H9 (cell line): ENCODE data around the gene C10orf105. TPM values are rescaled to one million over a fixed set of nuclear protein-coding genes. Genes with fewer than 3 reads are reported as not detected.

Source experiments
- DNase-seq: peaks from one replicate; pipeline ENCODE4 v3.0.0-alpha.2; 2017
- H2AFZ ChIP-seq: one replicate; pipeline ENCODE4 v1.6.1; 2013; ENCODE audit warnings: mild to moderate bottlenecking, low read length, control low read depth, moderate library complexity
- H2AK5ac ChIP-seq: 2 replicates; pipeline ENCODE4 v1.6.1; 2013; ENCODE audit warnings: low read length, control low read depth, mixed read lengths; ENCODE audit not compliant: insufficient read length
- H2BK120ac ChIP-seq: one replicate; pipeline ENCODE4 v1.6.1; 2013; ENCODE audit warnings: low read depth, mild to moderate bottlenecking, low read length, control low read depth, inconsistent platforms; ENCODE audit not compliant: poor library complexity, severe bottlenecking
- H2BK12ac ChIP-seq: 2 replicates; pipeline ENCODE4 v1.6.1; 2013; ENCODE audit warnings: low read length, control low read depth, mixed read lengths, low read depth; ENCODE audit not compliant: insufficient read length
- H2BK15ac ChIP-seq: 2 replicates; pipeline ENCODE4 v1.6.1; 2013; ENCODE audit warnings: low read depth, low read length, control low read depth
- H2BK20ac ChIP-seq: one replicate; pipeline ENCODE4 v1.6.1; 2013; ENCODE audit warnings: low read depth, mild to moderate bottlenecking, low read length, control low read depth, inconsistent platforms; ENCODE audit not compliant: poor library complexity, severe bottlenecking
- H2BK5ac ChIP-seq: 2 replicates; pipeline ENCODE4 v1.6.1; 2013; ENCODE audit warnings: low read length, control low read depth, mixed read lengths; ENCODE audit not compliant: insufficient read length
- H3K14ac ChIP-seq: 2 replicates; pipeline ENCODE4 v1.6.1; 2013; ENCODE audit warnings: low read length, control low read depth; ENCODE audit not compliant: insufficient read depth
- H3K18ac ChIP-seq: 2 replicates; pipeline ENCODE4 v1.6.1; 2013; ENCODE audit warnings: low read depth, mild to moderate bottlenecking, mixed read lengths, low read length, control low read depth; ENCODE audit not compliant: insufficient read length
- H3K23ac ChIP-seq: 2 replicates; pipeline ENCODE4 v1.6.1; 2013; ENCODE audit warnings: low read length, control low read depth, mixed read lengths, low read depth; ENCODE audit not compliant: insufficient read length
- H3K23me2 ChIP-seq: 2 replicates; pipeline ENCODE4 v1.6.1; 2013; ENCODE audit warnings: low read depth, mild to moderate bottlenecking, mixed read lengths, low read length, control low read depth; ENCODE audit not compliant: insufficient read length, poor library complexity, severe bottlenecking
- H3K27ac ChIP-seq: 2 replicates; pipeline ENCODE4 v1.5.1; 2013; ENCODE audit warnings: low read length, control low read depth, mixed read lengths, low read depth; ENCODE audit not compliant: insufficient read length
- H3K27me3 ChIP-seq: 2 replicates; pipeline ENCODE4 v1.6.1; 2013; ENCODE audit warnings: low read length, control low read depth, inconsistent platforms; ENCODE audit not compliant: insufficient read depth
- H3K4ac ChIP-seq: 2 replicates; pipeline ENCODE4 v1.6.1; 2013; ENCODE audit warnings: low read depth, mild to moderate bottlenecking, control low read depth, inconsistent platforms, low read length, moderate library complexity
- H3K4me1 ChIP-seq: 2 replicates; pipeline ENCODE4 v1.6.1; 2013; ENCODE audit warnings: low read length, control low read depth, inconsistent platforms; ENCODE audit not compliant: insufficient read depth
- H3K4me2 ChIP-seq: 2 replicates; pipeline ENCODE4 v1.6.1; 2013; ENCODE audit warnings: low read length, control low read depth, mixed read lengths; ENCODE audit not compliant: insufficient read length, insufficient read depth
- H3K56ac ChIP-seq: 2 replicates; pipeline ENCODE4 v1.6.1; 2013; ENCODE audit warnings: low read depth, mild to moderate bottlenecking, mixed read lengths, low read length, control low read depth; ENCODE audit not compliant: insufficient read length
- H3K79me1 ChIP-seq: 2 replicates; pipeline ENCODE4 v1.6.1; 2013; ENCODE audit warnings: low read depth, mild to moderate bottlenecking, moderate library complexity, low read length, control low read depth, inconsistent platforms; ENCODE audit not compliant: insufficient read depth, poor library complexity, severe bottlenecking
- H3K79me2 ChIP-seq: 2 replicates; pipeline ENCODE4 v1.6.1; 2013; ENCODE audit warnings: low read length, control low read depth, inconsistent platforms; ENCODE audit not compliant: insufficient read depth
- H3K9ac ChIP-seq: 2 replicates; pipeline ENCODE4 v1.6.1; 2013; ENCODE audit warnings: low read length, control low read depth, mixed read lengths; ENCODE audit not compliant: insufficient read length; ENCODE audit errors: extremely low read depth
- H3K9me3 ChIP-seq: one replicate; pipeline ENCODE4 v1.6.1; 2013; ENCODE audit warnings: low read depth, low read length, inconsistent platforms; ENCODE audit not compliant: control insufficient read depth
- H3T11ph ChIP-seq: one replicate; pipeline ENCODE4 v1.6.1; 2013; ENCODE audit warnings: mild to moderate bottlenecking, low read length, control low read depth, inconsistent platforms
- H4K20me1 ChIP-seq: one replicate; pipeline ENCODE4 v1.6.1; 2013; ENCODE audit not compliant: control insufficient read depth, insufficient read length, insufficient read depth
- H4K5ac ChIP-seq: 2 replicates; pipeline ENCODE4 v1.6.1; 2013; ENCODE audit warnings: low read depth, mild to moderate bottlenecking, mixed read lengths, low read length, control low read depth; ENCODE audit not compliant: insufficient read length
- H4K8ac ChIP-seq: replicated peaks from 2 replicates; pipeline ENCODE4 v1.6.1; 2013; ENCODE audit warnings: low read length, control low read depth, mixed read lengths, low read depth; ENCODE audit not compliant: insufficient read length
- H4K91ac ChIP-seq: 2 replicates; pipeline ENCODE4 v1.6.1; 2013; ENCODE audit warnings: low read depth, mild to moderate bottlenecking, moderate library complexity, mixed read lengths, low read length, control low read depth; ENCODE audit not compliant: insufficient read length
- H3K27ac Mint-ChIP-seq, 3 experiments: 2 replicates in 2 of 3; 3 replicates in 1 of 3; pipeline ENCODE4 v1.8.0; 2020 to 2021; ENCODE audit warnings: mixed read lengths in 3 of 3, mild to moderate bottlenecking in 1 of 3, moderate library complexity in 1 of 3
- H3K27me3 Mint-ChIP-seq: 2 replicates; pipeline ENCODE4 v1.8.0; 2021; ENCODE audit warnings: low read depth, mild to moderate bottlenecking, moderate library complexity, mixed read lengths
- H3K36me3 Mint-ChIP-seq, 3 experiments: 2 replicates in 2 of 3; 3 replicates in 1 of 3; pipeline ENCODE4 v1.8.0; 2020 to 2021; ENCODE audit warnings: low read depth in 3 of 3, mixed read lengths in 3 of 3; ENCODE audit not compliant: insufficient read depth in 1 of 3
- H3K4me1 Mint-ChIP-seq, 2 experiments: 2 replicates each; pipeline ENCODE4 v1.8.0; 2020; ENCODE audit warnings: mixed read lengths in 2 of 2
- H3K4me3 Mint-ChIP-seq, 2 experiments: 2 replicates in 1 of 2; 3 replicates in 1 of 2; pipeline ENCODE4 v1.8.0; 2020 to 2021; ENCODE audit warnings: mild to moderate bottlenecking in 2 of 2, mixed read lengths in 2 of 2, moderate library complexity in 1 of 2
- H3K9me3 Mint-ChIP-seq, 2 experiments: 2 replicates in 1 of 2; 3 replicates in 1 of 2; pipeline ENCODE4 v1.8.0; 2020; ENCODE audit warnings: mild to moderate bottlenecking in 2 of 2, mixed read lengths in 2 of 2, moderate library complexity in 1 of 2
- CTCF ChIP-seq: fragments of 200-600 bp; sonication (generic); conservative IDR thresholded peaks from 3 replicates; pipeline ENCODE4 v1.8.0; 2021; ENCODE audit warnings: antibody characterized with exemption, mild to moderate bottlenecking
- WGBS: extraction: QIAGEN DNeasy Blood & Tissue Kit; methylation state at CpG from one replicate; pipeline ENCODE4 v1.1.7; 2013; ENCODE audit warnings: missing lambda C conversion rate, low lambda C conversion rate, mixed read lengths; ENCODE audit not compliant: insufficient read length; ENCODE audit errors: extremely low coverage; 5-methylcytosine and 5-hydroxymethylcytosine counted together
- total RNA-seq: library from RNA; stranded (reverse); gene quantifications from 2 replicates; pipeline ENCODE4 v1.2.1, GENCODE V29; 2021

Gene C10orf105
- total RNA-seq, 1 experiment from 2014 or later, result 0.26 TPM

DNA sequence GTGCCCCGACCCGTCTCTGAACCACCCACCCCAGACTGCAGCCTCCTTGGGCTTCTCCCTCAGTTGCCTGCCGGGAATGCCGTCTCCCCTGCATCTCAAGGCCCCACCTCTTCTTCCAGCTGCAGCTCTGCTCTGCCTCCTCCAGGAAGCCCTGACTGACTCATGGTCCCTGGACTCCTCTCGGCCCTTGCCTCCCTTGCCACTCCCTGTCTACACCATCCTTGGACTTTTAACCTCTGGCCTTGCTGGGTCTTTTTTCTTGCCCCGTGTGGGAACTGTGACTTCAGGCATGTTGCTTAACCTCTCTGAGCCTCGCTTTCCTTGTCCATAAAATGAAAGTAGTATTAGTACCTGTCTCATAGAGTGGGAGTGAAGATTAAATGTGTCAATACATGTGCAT is 56.3 kb downstream of the C10orf105 start:
- H3K27ac ChIP-seq, result no peak overlapping the region
- H2BK120ac ChIP-seq, result no peak overlapping the region
- H4K5ac ChIP-seq, result no peak overlapping the region
- no peak overlapping the region for H3K56ac ChIP-seq
- no peak overlapping the region for H2AFZ ChIP-seq
- no peak overlapping the region for H3K9ac ChIP-seq
- no peaks in the 10 kb centered on the region for H3K23me2 ChIP-seq
- peaks cover 12% of the 10 kb centered on the region; the same call in 1 of the 2 replicates for H3K4me1 ChIP-seq
- no peak overlapping the region for H3T11ph ChIP-seq
- DNase-seq, result no peak
- H3K4me2 ChIP-seq, result no peak overlapping the region
- no peak overlapping the region for H3K23ac ChIP-seq
- H2BK12ac ChIP-seq, result no peak overlapping the region
- H3K14ac ChIP-seq, result no peak overlapping the region
- no peak for TF ChIP-seq CTCF
- no peak overlapping the region for H4K8ac ChIP-seq
- H3K36me3 Mint-ChIP-seq, result peaks cover 0 to 5% (median 0%) of the 10 kb centered on the region in 3 experiments; a peak in 1 of 7 replicates
- H3K4me1 Mint-ChIP-seq, result peaks cover 50 to 79% of the 10 kb centered on the region in 2 experiments
- no peak overlapping the region for H4K91ac ChIP-seq
- H3K27me3 ChIP-seq, result peaks cover 2% of the 10 kb centered on the region; the same call in 1 of the 2 replicates
- peaks cover 2 to 8% of the 10 kb centered on the region in 2 experiments; a peak in 1 of 5 replicates for H3K9me3 Mint-ChIP-seq
- no peaks in the 10 kb centered on the region for H3K79me1 ChIP-seq
- peaks cover 43% of the 10 kb centered on the region for H3K27me3 Mint-ChIP-seq
- WGBS, result no CpG with 5 or more reads among the region's 7 CpGs
- H2BK5ac ChIP-seq, result no peak overlapping the region
- H3K4me3 Mint-ChIP-seq, result no peak overlapping the region
- no peak overlapping the region for H3K4ac ChIP-seq
- no peak overlapping the region for H2AK5ac ChIP-seq
- H4K20me1 ChIP-seq, result no peaks in the 10 kb centered on the region
- H3K27ac Mint-ChIP-seq, result no peak overlapping the region; a peak in 2 of 7 replicates
- H3K18ac ChIP-seq, result no peak overlapping the region
- H2BK20ac ChIP-seq, result no peak overlapping the region
- H3K79me2 ChIP-seq, result no peaks in the 10 kb centered on the region
- H2BK15ac ChIP-seq, result no peak overlapping the region
- no peaks in the 10 kb centered on the region for H3K9me3 ChIP-seq
